Uterus (tissue), 4 donors: Measurements from ENCODE around the gene HIGD1C. TPM values are rescaled to one million over a fixed set of nuclear protein-coding genes. Genes with fewer than 3 reads are reported as not detected.

Experiments
- DNase-seq, 2 donors: peaks; one replicate each; pipeline ENCODE4 v3.0.0-alpha.2; 2019 to 2020
- H3K27ac ChIP-seq, 2 donors: fragments of 200-600 bp; sonication (generic); 1 replicate in 1 of 2; 2 replicates in 1 of 2; pipeline ENCODE4 v1.5.1; 2016 to 2018
- H3K27me3 ChIP-seq, 2 donors: fragments of 200-600 bp; sonication (generic); one replicate each; pipeline ENCODE4 v1.5.1; 2018 to 2019; ENCODE audit warnings: control low read depth in 1 of 2
- H3K36me3 ChIP-seq, 2 donors: fragments of 200-600 bp; sonication (generic); one replicate each; pipeline ENCODE4 v1.5.1; 2019; ENCODE audit warnings: control low read depth in 1 of 2
- H3K4me1 ChIP-seq, 2 donors: fragments of 200-600 bp; sonication (generic); one replicate each; pipeline ENCODE4 v1.5.1; 2018 to 2019; ENCODE audit warnings: control low read depth in 1 of 2
- H3K4me3 ChIP-seq, 2 donors: fragments of 200-600 bp; sonication (generic); 1 replicate in 1 of 2; 2 replicates in 1 of 2; pipeline ENCODE4 v1.5.1; 2018 to 2019; ENCODE audit warnings: mild to moderate bottlenecking in 1 of 2
- H3K9me3 ChIP-seq, 2 donors: fragments of 200-600 bp; sonication (generic); one replicate each; pipeline ENCODE4 v1.5.1; 2019; ENCODE audit warnings: control low read depth in 1 of 2
- CTCF ChIP-seq, 4 experiments: fragments of 200-600 bp in 2 of 4; fragments of 450-650 bp in 2 of 4; sonication (generic) in 2 of 4; IDR thresholded peaks; one replicate each; pipeline ENCODE4 v1.5.1; 2016 to 2019; ENCODE audit warnings: antibody characterized with exemption in 4 of 4, mild to moderate bottlenecking in 2 of 4, moderate library complexity in 1 of 4
- POLR2A ChIP-seq, 2 donors: fragments of 450-650 bp; IDR thresholded peaks; one replicate each; pipeline ENCODE4 v1.6.1; 2016; ENCODE audit warnings: antibody characterized with exemption in 2 of 2, mild to moderate bottlenecking in 1 of 2, moderate library complexity in 1 of 2
- intact Hi-C: fragments of 100-400 bp; cut with DNase I; formaldehyde crosslinking; loops from one replicate; pipeline ENCODE4 v1.15.1; 2023; ENCODE audit warnings: low total_unique reads
- total RNA-seq, 4 donors: library from RNA; depleted of rRNA in 3 of 4; stranded (reverse); fragments of >200 nt in 3 of 4; gene quantifications; one replicate each; pipeline versions ENCODE4 v1.1.0 to v1.2.4, GENCODE V29; 2014 to 2023
- donor health status: DM: yes; HTN: yes; CAD: no.

HIGD1C gene
- total RNA-seq, 4 donors from 2014 or later, result not detected

DNA sequence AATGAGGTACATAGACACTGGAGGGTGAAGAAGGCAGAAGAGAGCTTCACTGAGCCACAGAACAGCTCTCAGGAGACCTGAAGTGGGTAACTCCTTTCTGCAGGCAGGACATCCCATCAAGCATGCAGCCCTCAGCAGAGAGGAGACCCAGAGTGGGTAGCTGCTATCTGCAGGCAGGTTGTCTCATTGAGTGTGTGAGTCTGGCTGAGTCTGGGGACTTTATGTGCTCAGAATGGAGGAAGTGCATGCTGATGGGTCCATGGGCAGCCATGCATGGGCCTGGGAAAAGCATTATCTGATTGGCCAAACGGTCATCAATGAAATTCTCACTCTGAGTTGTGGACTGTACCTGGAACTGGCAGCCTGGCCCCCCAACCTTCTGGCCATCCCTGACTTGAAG, 14.7 kb upstream of the HIGD1C start:
- intact Hi-C loops, result no loop called here
- Histone ChIP-seq H3K4me3 (no peak overlapping the region), H3K27ac (no peak overlapping the region), H3K9me3 (no peaks in the 10 kb centered on the region), H3K27me3 (no peaks in the 10 kb centered on the region), H3K4me1 (peaks cover 0 to 4% of the 10 kb centered on the region in 2 donors), H3K36me3 (no peaks in the 10 kb centered on the region)
- no peak for TF ChIP-seq CTCF (IDR thresholded peaks at IDR 0.05)
- no peak for TF ChIP-seq POLR2A (IDR thresholded peaks at IDR 0.05)
- no peak for DNase-seq

GRCh38 chr12:50947933-50948626, 4.3 kb upstream of the HIGD1C start:
- no peaks in the 10 kb centered on the region for H3K27me3 ChIP-seq
- no peaks in the 10 kb centered on the region for H3K4me1 ChIP-seq
- no peak for TF ChIP-seq CTCF (IDR thresholded peaks at IDR 0.05)
- no peak for TF ChIP-seq POLR2A (IDR thresholded peaks at IDR 0.05)
- no peaks in the 10 kb centered on the region for H3K9me3 ChIP-seq
- no peaks in the 10 kb centered on the region for H3K36me3 ChIP-seq
- H3K27ac ChIP-seq, result no peak overlapping the region
- no peak overlapping the region for H3K4me3 ChIP-seq
- DNase-seq, result no peak
- intact Hi-C loops, result no loop called here

- intact Hi-C loops, result no loop called here
- no peaks in the 10 kb centered on the region for H3K27me3 ChIP-seq
- H3K4me1 ChIP-seq, result no peaks in the 10 kb centered on the region
- no peaks in the 10 kb centered on the region for H3K9me3 ChIP-seq
- H3K27ac ChIP-seq, result no peak overlapping the region
- DNase-seq, result no peak
- H3K4me3 ChIP-seq, result no peak overlapping the region
- H3K36me3 ChIP-seq, result no peaks in the 10 kb centered on the region
- no peak for TF ChIP-seq CTCF (IDR thresholded peaks at IDR 0.05)
- no peak for TF ChIP-seq POLR2A (IDR thresholded peaks at IDR 0.05)
These were observed 3.5 kb upstream of the HIGD1C start for GRCh38 chr12:50948798-50949197.

DNA sequence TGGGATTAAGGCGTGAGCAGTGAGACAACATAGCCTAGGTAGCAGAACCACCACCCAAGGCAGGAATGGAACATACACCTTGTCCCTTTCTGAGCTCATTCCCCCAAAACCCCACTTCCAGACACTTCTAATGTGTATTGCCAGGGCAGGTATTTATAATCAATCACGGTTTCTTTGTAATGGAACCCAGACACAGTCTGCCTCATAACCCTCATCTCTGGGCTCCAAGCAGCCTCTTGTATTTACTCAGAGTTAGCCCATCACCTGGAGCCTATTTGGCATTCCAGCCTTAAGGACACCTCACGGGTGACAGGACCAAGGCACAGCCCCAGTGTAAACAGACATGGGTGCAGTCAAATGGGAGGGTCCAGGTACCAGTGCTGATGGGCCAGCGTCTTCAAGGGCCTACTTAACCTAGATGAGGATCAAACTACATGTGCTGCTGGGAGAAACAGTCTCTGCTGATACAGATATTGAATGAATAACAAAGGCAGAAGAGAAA, 2.5 kb upstream of the HIGD1C start:
- TF ChIP-seq POLR2A (IDR thresholded peaks at IDR 0.05) (no peak), CTCF (IDR thresholded peaks at IDR 0.05) (no peak)
- H3K27ac ChIP-seq, result no peak overlapping the region
- no peaks in the 10 kb centered on the region for H3K9me3 ChIP-seq
- no peak for DNase-seq
- no peaks in the 10 kb centered on the region for H3K27me3 ChIP-seq
- H3K36me3 ChIP-seq, result no peaks in the 10 kb centered on the region
- H3K4me1 ChIP-seq, result no peaks in the 10 kb centered on the region
- H3K4me3 ChIP-seq, result no peak overlapping the region
- intact Hi-C loops, result no loop called here

DNA sequence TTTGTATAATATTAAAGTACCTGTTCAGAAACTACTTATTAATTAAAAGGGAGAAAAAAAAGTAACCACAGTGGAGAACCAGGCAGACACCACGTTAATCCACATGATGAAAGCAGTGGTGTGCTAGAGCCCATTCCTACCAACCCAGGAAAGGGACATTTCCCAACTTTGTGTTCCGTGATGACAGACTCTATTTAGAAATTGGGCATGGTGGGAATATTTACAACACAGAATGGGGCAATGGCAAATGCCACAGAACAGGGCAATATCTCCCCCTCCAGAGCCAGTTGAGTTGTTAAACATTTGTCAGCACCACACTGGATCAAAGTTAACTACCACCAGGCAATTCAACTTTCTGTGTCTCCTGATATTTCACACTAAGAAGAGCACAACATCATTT, 1.2 kb upstream of the HIGD1C start:
- Histone ChIP-seq H3K4me3 (no peak overlapping the region), H3K9me3 (no peaks in the 10 kb centered on the region), H3K27me3 (no peaks in the 10 kb centered on the region), H3K4me1 (no peaks in the 10 kb centered on the region), H3K36me3 (no peaks in the 10 kb centered on the region), H3K27ac (no peak overlapping the region)
- TF ChIP-seq CTCF (IDR thresholded peaks at IDR 0.05) (no peak), POLR2A (IDR thresholded peaks at IDR 0.05) (no peak)
- intact Hi-C loops, result no loop called here
- DNase-seq, result no peak
